Thoracic aorta (tissue), 2 donors: ENCODE measurements around the gene SORL1-AS1.

Source experiments
- ATAC-seq: fragments of 150-250 bp; one replicate; pipeline ENCODE4 v1.8.0; 2017; ENCODE audit warnings: low read depth; ENCODE audit not compliant: insufficient number of reproducible peaks, low FRiP score
- DNase-seq: peaks from one replicate; pipeline ENCODE4 v3.0.0-alpha.2; 2020; ENCODE audit warnings: low spot score
- H3K27ac ChIP-seq, 2 donors: fragments of 200-600 bp; sonication (generic); 1 replicate in 1 of 2; 2 replicates in 1 of 2; pipeline ENCODE4 v1.5.1; 2016; ENCODE audit warnings: mild to moderate bottlenecking in 2 of 2, moderate library complexity in 2 of 2
- H3K27me3 ChIP-seq: fragments of 200-600 bp; sonication (generic); replicated peaks from 2 replicates; pipeline ENCODE4 v1.6.0; 2016; ENCODE audit warnings: mild to moderate bottlenecking; ENCODE audit not compliant: insufficient read depth
- H3K36me3 ChIP-seq: fragments of 200-600 bp; sonication (generic); one replicate; pipeline ENCODE4 v1.5.1; 2016
- H3K4me1 ChIP-seq, 2 donors: fragments of 200-600 bp; sonication (generic); 1 replicate in 1 of 2; 2 replicates in 1 of 2; pipeline versions ENCODE4 v1.5.1 to v1.6.0; 2016; ENCODE audit warnings: low read depth in 2 of 2, mild to moderate bottlenecking in 1 of 2; ENCODE audit not compliant: control insufficient read depth in 1 of 2
- H3K4me3 ChIP-seq: fragments of 200-600 bp; sonication (generic); 2 replicates; pipeline ENCODE4 v1.5.1; 2016; ENCODE audit warnings: mild to moderate bottlenecking
- H3K9me3 ChIP-seq: fragments of 200-600 bp; sonication (generic); 2 replicates; pipeline ENCODE4 v1.5.1; 2016
- TF ChIP-seq, protein P1 (sequence below): fragments of 200-600 bp; sonication (generic); IDR thresholded peaks from one replicate; pipeline ENCODE4 v1.5.1; 2019; ENCODE audit warnings: antibody characterized with exemption

The SORL1-AS1 gene

DNA sequence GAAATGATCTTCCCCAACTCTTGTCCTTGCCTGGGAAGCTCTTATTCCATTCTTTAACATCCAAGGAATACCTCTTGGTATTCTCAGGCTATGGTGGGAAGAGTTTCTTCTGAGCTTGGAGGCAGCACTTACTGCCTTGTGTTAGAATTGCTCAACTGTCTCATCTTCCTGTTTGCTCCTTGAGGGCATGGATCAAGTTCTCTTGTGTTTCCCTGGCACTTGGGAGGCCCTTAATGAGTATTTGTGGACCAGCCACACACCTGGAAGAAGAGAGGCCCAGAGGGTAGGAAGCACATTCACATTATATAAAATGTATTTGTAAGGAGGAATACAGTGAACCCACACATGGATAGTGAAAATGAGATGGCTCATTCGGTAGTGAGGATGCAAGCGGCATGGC is 3.4 kb upstream of the SORL1-AS1 start:
- no peaks in the 10 kb centered on the region for H3K9me3 ChIP-seq
- TF ChIP-seq, protein P1, sequence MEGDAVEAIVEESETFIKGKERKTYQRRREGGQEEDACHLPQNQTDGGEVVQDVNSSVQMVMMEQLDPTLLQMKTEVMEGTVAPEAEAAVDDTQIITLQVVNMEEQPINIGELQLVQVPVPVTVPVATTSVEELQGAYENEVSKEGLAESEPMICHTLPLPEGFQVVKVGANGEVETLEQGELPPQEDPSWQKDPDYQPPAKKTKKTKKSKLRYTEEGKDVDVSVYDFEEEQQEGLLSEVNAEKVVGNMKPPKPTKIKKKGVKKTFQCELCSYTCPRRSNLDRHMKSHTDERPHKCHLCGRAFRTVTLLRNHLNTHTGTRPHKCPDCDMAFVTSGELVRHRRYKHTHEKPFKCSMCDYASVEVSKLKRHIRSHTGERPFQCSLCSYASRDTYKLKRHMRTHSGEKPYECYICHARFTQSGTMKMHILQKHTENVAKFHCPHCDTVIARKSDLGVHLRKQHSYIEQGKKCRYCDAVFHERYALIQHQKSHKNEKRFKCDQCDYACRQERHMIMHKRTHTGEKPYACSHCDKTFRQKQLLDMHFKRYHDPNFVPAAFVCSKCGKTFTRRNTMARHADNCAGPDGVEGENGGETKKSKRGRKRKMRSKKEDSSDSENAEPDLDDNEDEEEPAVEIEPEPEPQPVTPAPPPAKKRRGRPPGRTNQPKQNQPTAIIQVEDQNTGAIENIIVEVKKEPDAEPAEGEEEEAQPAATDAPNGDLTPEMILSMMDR: no peak
- H3K36me3 ChIP-seq: no peaks in the 10 kb centered on the region
- ATAC-seq: no peak
- no peaks in the 10 kb centered on the region for H3K27me3 ChIP-seq
- no peak overlapping the region for H3K4me3 ChIP-seq
- no peak overlapping the region for H3K27ac ChIP-seq
- DNase-seq: no peak
- peaks cover 4 to 14% of the 10 kb centered on the region in 2 donors for H3K4me1 ChIP-seq

DNA sequence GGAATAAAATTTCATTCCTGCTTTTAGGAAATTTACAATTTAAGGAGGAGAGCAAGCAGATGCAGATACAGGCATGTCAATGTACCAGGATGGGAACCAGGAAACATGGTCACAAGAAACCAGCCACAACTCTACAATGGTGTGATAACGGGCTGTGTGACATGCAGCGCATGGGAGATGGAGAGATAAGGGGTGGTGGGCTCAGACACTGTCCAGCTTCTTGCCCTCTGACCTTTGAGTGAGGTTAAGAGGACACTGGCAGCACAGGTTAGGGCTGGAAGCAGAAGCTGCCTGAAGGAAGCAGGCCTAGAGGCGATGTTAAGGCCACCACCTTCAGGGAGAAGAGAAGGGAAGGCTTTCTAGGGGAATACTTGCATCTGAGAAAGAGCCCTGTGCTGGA is 2.3 kb upstream of the SORL1-AS1 start:
- no peaks in the 10 kb centered on the region for H3K27me3 ChIP-seq
- no peak for ATAC-seq
- no peak overlapping the region for H3K27ac ChIP-seq
- H3K4me3 ChIP-seq: no peak overlapping the region
- peaks cover 4 to 20% of the 10 kb centered on the region in 2 donors for H3K4me1 ChIP-seq
- no peaks in the 10 kb centered on the region for H3K9me3 ChIP-seq
- no peaks in the 10 kb centered on the region for H3K36me3 ChIP-seq
- no peak for DNase-seq
- TF ChIP-seq, protein P1: no peak

DNA sequence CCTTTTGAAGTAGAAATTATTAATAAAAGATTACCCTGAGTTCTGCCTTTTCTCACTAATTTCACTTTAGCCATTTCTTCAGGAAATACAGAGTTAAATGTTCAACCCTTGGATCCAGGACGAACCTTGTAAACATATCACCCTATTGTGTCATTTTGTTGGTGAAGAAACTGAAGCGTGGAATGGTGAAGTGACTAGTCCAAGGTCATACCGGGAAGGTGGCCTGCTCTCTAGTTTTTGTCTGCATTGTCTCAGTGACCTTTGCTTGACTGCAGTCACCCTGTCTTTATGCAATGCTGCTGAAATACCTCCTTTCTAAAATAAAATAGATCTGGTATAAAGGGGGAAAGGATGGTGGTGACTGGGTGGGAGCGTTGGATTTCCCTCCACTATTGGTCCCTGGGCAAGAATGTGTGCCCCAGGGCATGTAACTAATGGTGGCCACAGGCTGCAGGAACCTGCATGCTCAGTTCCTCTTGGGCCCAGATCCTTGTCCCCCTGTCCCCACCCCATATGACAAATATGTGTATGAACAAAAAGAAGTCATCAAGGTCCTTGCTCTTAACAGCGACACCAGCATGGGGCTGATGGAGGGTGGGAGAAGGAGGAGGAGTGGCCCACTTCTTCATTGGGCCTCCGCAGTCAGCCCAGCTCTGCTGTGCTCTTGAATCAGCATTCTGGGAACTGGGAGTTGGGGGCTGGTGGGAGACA is 977 bp upstream of the SORL1-AS1 start:
- DNase-seq (no peak), ATAC-seq (no peak)
- Histone ChIP-seq H3K27me3 (no peaks in the 10 kb centered on the region), H3K27ac (no peak overlapping the region), H3K9me3 (no peaks in the 10 kb centered on the region), H3K36me3 (no peaks in the 10 kb centered on the region), H3K4me3 (peak overlapping the region; percentile 94), H3K4me1 (peaks cover 7 to 20% of the 10 kb centered on the region in 2 donors)
- TF ChIP-seq, protein P1: no peak

DNA sequence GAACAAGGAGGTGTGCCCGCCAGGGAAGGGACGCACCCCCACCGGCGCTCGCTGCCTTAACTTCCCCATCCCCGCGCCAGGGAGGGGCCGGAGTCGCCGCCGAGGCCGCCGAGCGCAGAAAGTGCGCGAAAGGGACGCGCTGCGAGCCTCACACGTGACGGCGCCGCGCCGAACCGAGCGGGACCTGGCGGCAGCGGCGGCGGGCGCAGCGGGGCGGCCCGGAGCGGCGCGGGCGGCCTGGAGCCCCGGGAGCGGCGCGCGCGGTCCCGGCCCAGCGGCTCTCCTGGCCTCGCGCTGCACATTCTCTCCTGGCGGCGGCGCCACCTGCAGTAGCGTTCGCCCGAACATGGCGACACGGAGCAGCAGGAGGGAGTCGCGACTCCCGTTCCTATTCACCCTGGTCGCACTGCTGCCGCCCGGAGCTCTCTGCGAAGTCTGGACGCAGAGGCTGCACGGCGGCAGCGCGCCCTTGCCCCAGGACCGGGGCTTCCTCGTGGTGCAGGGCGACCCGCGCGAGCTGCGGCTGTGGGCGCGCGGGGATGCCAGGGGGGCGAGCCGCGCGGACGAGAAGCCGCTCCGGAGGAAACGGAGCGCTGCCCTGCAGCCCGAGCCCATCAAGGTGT is 670 bp downstream of the SORL1-AS1 start, which contains the start of gene SORL1:
SORL1 (plus strand) TSS at position 329 of the 623 bp plus-strand sequence; CDS start at position 347, 18 bp downstream.
- TF ChIP-seq, protein P1: peak; percentile 57
- H3K4me3 ChIP-seq: peak within 1 kb of the TSS; percentile 94
- H3K36me3 ChIP-seq: no peaks in the 10 kb centered on the region
- ATAC-seq: peak; percentile 66
- H3K27me3 ChIP-seq: no peaks in the 10 kb centered on the region
- H3K9me3 ChIP-seq: no peaks in the 10 kb centered on the region
- H3K27ac ChIP-seq: no peak within 1 kb of the TSS
- H3K4me1 ChIP-seq: peaks cover 7 to 20% of the 10 kb centered on the region in 2 donors
- DNase-seq: no peak

DNA sequence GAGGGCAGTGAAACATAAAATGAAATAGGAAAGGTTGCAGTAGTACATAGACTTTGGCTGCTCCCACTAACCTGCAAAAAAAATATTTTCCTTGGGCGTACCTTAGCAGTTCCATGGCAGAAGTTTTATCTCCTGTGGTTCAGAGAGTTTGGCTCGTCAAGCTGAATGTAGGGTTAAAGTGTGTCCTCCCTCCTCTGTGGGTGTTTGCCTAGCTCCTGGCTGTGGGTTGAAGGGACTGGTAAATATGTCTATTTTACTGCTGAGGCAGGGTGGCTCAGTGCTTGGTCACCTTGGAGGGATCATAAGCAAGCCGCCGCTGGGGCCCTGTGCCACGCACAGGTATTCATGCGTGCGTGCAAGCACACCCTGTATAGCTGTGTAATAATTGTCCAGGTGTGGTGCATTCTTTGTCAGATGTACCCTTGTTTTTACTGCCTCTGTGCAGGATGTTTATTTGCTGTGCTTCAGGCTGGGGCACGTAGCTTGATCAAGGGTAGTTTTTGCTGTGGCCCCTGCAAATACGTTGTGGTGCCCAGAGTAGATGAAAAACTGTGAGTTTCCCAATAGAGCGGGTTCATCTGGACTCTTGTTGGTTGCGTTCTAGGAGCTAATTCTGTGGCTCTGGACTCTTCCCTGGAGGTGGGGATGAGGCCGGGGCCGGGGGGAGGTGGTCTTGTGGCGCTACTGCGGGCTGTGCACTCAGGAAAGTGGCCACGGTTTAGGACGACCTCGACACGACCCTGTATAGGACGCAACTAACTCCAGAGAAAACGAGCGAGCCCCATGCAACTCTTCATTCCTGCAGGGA is 1.4 kb downstream of the SORL1-AS1 start:
- DNase-seq (no peak), ATAC-seq (no peak)
- peak overlapping the region; percentile 94 for H3K4me3 ChIP-seq
- no peak overlapping the region for H3K27ac ChIP-seq
- no peaks in the 10 kb centered on the region for H3K9me3 ChIP-seq
- TF ChIP-seq, protein P1: no peak
- H3K36me3 ChIP-seq: no peaks in the 10 kb centered on the region
- H3K4me1 ChIP-seq: peaks cover 7 to 20% of the 10 kb centered on the region in 2 donors
- H3K27me3 ChIP-seq: no peaks in the 10 kb centered on the region
